Cardiac fibroblast (primary cell): ENCODE data around the gene TCF15.

Source experiments
- DNase-seq, 2 donors: peaks; one replicate each; pipeline versions ENCODE4 v3.0.0 to v3.0.0-alpha.2; 2010; ENCODE audit warnings: low read depth in 2 of 2
- H3K4me3 ChIP-seq, 2 donors: replicated peaks in 1 of 2; 1 replicate in 1 of 2; 2 replicates in 1 of 2; pipeline ENCODE4 v1.5.1; 2011; ENCODE audit warnings: low read depth in 2 of 2, low read length in 2 of 2, mild to moderate bottlenecking in 2 of 2, moderate library complexity in 1 of 2
- CTCF ChIP-seq: IDR thresholded peaks from one replicate; pipeline ENCODE4 v1.5.1; 2011; ENCODE audit warnings: low read depth, mild to moderate bottlenecking, low read length, inconsistent platforms

The TCF15 gene

GRCh38 chr20:556984-557383 is 53.1 kb downstream of the TCF15 start:
- DNase-seq, result no peak
- TF ChIP-seq CTCF, result no peak
- no peak overlapping the region for H3K4me3 ChIP-seq

GRCh38 chr20:555976-556385 is 54.1 kb downstream of the TCF15 start:
- TF ChIP-seq CTCF, result no peak
- no peak overlapping the region for H3K4me3 ChIP-seq
- no peak for DNase-seq
